ENCODE results near the gene GMPR2.

GMPR2 gene

DNA sequence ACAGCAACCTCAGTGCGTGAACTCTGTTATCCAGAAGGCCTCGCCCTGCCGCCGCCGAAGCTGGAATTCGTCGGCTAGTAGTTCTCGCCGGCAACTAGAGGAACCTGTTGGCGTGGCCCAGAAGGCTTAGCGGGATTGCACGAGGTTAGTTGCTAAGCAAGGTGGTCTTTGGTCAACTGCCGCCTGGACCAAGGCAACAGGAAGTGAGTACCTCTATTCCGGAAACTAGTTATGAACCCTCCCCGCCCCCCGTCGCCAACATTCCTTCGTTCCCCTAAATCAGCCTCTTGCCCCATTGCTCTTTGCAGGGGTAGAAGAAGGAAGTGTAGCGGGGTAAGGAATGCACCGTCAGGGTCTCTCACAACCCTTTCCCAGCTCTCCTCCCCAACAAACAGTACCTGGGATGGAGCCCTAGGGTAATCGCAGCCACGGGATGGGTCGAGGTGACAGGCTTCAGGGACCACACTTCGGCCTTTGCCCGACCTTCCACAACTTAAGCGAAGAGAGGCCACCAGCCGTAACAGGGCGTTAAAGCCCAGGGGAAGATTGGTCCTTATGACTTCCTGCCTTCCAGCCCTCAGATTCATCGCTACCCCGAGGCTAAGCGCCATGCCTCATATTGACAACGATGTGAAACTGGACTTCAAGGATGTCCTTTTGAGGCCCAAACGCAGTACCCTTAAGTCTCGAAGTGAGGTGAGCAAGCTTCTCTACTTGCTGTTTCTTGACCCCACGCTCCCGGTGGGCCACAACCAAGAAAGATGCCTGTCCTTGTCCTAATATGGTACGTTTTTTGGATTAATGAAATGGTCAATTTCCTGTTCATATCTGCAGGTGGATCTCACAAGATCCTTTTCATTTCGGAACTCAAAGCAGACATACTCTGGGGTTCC, at the start of gene GMPR2:
GMPR2 (plus strand) TSS at position 285 of the 893 bp plus-strand sequence; CDS start at position 610, 325 bp downstream.
- DNase-seq: peak in 18 of 58 donors; percentile 34 to 98 (median 86)

DNA sequence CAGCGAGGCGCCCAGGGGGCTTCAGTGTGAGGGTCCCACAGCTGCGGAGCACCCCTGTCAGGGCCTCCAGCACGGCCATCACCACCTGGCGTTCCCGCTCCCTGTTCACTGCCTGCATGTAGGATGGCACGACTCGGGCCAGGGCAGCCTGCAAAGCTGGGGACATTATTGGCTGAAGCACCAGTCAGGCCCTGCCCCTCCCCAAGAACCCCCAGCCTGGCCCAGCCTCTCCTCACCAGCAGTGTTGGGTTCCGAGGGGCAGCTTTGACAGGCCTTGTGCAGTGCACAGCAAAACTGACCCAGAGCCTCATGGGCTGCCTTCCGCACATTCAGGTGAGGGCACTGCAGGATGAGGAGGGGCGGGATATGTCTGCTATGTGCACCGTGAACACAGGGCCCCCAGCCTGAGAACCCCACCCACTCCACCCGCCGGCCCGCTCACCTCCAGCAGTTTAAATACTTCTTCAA, 49.7 kb upstream of the GMPR2 start:
- no peak for DNase-seq

DNA sequence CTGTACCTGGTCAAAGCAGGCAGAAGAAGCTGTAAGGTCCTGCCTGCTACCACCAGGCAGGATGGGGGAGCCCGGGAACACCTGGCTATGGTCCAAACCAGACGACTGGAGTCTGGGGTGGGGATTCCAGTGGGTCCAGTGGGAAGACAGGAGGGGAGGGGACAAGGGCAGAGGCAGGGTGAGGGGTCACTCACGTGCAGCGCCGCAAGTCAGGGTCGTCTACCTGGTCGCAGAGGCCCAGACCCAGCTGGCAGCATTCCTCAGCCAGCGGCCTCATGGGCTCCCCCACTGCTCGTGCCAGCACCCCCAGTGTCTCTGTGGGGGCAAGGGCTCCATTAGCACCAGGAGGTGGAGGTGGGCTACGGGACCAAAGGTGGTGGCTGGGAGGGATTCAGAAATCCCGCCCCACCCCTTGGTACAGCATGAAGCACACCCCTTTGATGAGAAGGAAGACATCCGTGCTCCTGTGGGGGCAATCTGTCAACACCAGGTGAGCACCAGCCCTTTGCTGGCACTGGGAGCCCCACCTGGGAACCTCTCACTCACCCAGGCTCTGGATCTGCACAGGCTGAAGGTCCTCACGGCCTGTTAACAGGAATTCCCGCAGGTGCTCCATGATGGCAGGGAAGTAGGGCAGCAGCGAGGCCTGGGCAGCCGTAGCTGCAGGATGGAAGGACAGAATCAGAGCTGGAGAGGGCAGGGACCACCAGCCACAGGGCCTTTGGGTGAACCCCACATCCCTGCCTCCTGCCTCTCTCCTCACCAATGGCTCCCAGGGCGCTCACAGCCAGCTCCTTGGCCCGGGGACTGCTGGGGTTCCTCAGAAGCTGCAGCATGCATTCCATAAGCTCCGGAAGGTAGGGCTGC, 48.4 kb upstream of the GMPR2 start:
- no peak for DNase-seq

DNA sequence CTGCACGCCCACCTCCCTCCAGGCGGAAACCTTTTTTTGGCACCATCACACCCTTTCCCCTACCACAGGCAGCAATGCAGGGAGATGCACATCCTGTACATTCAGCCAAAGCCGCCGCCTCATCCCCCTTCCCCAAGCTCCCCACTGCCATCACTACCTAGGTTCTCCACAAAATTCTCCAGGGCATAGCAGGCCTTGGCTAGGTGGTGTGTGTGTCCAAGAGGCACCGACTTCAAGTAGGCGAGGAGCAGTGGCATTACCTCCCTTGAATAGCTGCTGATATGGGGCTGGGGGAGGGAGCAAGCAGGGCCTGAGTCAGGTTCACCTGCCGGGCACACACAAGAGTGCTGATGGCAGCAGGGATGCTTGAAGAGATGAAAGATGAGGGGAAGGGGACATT, 47.7 kb upstream of the GMPR2 start:
- DNase-seq: no peak

DNA sequence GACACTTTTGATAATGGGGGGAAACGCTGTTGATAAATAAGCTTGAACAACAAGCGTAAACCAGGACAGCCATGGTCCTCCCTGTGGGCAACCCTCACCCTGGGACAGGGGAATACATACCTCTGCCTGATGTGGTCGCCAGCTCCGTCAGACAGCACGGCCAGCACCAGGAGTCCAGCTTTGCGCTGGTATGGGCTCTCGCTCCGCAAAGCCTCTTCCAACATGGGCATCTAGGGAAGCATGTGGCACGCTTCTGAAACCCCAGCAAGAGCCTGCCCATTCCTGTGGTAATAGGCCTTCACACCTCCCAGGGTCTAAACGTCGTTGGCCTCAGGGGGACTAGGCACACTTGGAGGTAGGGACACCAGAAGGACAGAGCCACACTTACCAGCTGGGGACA, 47.0 kb upstream of the GMPR2 start:
- DNase-seq: no peak

DNA sequence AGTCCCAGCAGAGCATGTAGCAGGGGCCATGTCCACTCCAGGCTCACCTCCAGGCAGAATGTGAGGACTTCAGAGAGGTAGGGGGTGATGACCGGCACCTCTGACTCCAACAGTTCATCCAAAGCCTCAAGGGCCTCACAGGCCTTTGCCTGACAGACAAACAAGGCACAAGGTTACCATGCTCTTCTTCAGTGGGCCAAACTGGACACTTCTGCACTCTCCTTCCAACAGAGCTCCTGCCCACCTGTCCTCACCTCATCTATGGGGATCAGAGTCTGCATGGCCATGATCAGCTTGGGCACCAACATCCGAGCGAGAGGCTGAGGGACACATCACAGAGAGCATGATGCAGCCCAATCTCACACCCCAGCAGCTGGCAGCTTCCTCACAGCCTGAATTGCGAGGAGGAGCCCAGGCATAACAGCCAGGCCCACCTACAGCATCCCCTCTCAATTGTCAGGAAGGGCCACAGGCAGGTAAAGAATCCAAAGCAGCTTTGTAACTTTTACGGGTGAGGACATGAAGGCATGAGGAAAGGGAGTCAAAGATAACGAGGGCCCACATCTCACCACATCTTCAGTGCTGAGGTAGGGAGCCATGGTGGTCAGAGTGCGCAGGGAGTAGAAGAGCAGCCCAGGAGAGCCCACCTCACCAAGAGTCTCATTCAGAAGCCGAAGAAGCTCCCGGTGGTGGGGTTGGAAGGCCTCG, 45.7 kb upstream of the GMPR2 start:
- no peak for DNase-seq

DNA sequence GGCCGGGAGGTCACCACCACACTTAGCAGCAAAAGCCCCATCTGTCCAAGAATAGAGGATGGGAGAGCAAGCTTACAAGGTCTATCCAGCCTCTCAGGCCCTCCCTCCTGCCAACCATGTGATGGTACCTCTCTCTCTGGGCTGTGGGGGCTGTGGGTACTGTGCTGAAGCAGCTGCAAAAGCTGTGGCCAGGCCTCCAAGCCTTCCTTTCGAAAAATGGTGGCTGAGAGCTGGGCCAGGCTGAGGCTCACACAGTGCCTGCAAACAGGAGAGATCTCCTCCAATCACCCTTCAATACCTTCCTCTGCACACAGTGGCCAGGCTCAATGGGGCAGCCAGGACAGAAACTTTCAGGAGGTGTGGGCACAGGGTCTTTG, 45.2 kb upstream of the GMPR2 start:
- no peak for DNase-seq

DNA sequence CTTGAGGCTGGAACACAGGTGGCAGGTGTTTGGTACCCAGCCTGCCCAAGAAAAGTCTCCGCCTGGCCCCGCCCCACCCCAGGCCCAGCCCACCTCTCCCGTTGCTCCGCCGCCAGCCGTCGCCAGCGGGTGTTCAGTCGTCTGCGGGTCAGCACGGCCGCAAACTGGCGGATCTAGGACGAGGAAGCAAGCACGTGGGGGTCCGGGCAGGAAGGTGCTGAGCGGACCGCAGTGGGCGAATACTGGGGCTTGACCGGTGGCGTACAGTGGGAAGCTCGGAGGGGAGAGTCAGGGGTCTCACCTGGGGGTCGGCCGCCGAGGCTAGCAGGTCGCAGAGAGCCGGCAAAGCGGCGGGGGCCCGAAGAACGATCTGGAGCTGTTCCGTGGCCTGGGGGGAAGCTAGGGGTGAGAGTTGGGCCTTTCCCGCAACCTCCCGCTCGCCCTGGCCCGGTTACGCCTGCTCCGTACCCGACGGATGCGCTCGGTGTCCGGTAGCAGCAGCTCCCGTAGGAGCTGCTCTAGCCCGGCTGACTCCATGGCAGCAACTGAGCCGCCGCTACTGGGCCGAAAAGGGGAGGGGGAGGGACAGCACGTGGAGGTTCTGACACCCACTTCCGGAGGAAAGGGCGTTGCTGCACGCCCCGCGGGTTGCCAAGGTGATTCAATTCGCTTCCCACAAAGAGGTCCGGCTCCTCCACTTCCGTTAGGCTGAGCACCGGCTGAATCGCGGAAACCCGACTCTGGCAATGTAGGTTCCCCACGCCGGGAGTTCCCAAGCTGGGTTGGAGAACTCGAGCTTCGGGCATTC, 44.3 kb upstream of the GMPR2 start, which contains the start of gene IPO4:
IPO4 (minus strand) TSS at position 566 of the 808 bp plus-strand sequence; CDS start at position 537, 29 bp downstream.
- DNase-seq: peak; percentile 66 to 97 (median 93)

DNA sequence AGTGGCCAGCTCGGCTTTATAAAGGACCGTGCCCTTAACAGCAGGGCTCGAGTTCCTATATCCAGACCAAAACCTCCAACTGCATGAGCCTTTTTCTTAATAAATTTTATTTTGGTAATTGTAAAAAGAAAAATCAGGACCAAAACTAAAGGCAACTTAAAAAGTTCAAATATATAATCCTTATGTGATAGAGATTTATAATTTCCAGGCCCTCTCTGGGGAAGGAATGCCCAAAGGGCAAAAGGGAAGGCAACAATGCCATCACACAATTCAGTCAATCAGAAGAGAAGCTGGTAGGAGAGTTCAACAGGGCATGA, 43.7 kb upstream of the GMPR2 start:
- DNase-seq: no peak

DNA sequence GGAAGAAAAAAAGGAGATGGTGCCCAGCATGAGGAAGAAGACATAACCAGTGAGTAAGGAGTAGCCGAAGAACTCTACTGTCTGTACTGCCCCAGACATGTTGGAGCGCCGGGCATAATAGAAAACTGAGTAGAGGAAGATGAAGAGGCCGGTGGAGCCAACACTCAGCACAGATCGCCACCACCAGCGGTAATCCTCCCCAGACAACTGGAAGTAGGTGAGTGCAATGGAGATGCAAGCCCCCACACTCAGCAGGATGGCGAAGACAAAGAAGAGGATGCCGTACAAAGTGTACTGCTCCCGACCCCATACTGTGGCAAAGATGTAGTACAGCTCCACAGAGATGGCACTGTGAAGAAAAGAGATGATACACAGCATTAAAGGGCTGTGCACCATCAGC, 43.3 kb upstream of the GMPR2 start:
- DNase-seq: no peak

DNA sequence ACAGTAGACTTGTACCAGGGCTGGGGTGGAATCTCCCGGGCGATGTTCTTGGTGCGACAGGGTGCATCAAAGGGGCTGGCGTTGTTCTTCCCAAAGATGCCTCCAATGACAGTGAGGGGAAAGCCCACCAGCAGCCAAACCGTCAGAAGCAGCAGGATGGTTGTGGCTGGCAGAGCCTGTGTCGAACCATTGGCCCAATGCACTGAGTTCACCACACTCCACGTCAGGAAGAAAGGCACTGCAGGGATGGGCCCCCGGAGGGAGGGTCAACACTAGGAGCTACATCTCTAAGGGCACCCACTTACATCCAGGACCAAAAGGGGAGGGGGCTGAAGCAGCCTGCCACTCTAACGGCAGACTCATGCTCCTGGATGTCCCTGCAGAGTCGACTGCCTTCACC, 42.3 kb upstream of the GMPR2 start:
- no peak for DNase-seq

DNA sequence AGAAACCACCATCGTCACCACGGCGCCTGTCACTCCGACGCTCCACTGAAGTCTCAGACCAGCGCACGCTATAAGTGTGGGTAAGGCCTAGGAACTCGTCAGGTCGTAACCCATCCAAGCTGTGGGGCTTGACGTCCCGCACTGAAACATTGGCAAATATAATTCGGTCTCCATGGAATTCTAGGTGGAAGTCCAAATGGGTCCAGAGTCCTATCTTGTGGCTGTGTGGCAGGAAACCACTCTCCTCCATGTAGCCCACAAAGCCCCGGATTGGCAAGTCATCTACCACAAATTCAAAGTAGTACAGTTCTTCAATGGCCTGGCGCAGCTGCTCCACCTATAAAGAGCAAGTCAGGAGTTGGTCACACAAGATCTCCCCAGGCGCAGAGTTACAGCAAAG, 39.8 kb upstream of the GMPR2 start:
- no peak for DNase-seq

DNA sequence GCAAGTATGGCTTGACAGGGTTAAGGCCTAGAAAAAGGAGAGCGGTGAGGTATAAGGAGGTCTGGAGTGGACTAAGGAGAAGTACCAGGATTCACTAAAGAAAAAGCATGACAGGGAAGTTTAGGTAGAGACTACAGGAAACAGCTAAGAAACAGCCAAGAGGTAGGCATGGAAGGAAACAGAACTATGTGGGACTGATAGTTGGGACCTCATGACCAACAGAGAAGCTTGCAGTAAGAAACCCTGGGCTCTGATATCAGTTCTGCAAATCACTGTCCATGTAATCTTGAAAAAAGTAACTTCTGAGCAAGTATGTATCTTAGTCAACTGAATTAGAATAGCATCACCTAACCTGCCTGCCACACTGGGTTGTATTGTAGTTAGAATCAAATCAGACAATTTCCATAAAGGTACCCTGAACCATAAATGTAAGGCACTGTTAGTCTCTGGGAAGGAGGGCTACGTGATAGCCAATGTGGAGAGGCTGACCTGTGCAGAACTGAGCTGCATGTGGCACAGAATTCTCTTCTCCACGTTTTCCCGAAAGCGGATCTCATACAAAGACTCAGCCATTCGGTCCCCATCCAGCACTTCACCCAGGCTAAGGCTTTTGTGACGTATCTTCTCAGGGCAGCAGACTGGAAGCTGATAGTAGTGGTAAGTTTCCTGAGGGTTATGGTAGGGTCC, 38.4 kb upstream of the GMPR2 start:
- no peak for DNase-seq

DNA sequence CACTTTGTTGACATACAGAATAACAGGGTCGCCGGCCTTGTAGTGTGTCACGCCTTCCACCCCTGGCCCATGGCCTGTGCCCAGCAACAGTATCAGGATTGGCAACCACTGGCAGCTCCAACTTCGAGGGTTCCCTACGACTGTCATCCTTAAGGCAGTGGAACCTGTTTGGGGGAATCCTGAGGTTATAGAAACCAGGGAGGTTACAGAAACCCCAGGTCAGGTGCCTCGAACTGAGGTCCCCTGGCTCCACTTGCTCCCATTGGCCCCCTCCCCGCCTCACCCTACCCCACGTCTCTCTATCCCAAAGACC, 37.9 kb upstream of the GMPR2 start:
- no peak for DNase-seq

DNA sequence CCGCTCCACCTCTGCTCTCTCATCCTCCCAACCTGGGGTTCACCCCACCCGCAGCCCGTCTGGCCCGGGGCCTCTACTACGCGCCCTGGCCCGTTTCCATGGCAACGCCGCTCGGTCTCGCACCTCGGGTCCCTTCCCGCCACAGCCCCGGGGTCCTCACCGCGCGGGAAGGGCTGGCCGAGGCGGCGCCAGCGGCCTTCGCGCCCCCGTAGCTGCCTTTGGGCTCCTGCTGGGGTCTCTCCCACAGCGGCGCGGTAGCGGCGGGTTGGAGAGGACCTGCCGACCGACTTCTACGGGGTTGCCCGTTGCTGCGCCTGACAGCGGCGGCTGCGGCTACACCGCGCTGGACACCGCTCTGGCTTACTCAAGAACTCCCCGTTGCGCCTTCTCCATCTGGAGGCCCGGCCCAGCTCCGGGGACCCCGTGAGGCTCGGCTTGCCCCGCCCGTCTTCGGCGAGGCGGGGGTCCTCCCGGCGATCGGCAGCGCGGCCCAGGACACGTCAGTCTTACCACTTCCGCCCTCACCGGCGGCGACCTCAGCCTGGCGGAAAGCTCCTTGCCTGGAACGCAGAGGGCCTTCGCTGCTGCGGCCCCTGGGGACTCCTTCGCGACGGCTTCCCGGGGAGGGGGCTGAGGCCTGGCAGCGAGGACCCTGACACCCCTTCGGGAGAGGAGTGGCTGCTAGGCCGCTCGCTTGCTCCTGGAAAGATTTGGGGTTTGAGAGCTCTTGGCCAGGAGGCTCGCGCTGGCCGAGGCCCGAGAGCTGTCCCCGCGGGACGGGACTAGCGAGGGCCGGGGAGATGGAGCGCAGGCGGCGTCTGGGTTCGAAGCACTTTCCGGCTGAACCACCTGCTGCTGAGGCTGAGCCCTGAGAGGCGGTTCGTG, 37.3 kb upstream of the GMPR2 start, which contains the start of gene TM9SF1:
TM9SF1 (minus strand) TSS at position 256 of the 885 bp plus-strand sequence. CDS start 422 bp downstream, outside the sequence.
- DNase-seq: peak; percentile 48 to 89 (median 76)

DNA sequence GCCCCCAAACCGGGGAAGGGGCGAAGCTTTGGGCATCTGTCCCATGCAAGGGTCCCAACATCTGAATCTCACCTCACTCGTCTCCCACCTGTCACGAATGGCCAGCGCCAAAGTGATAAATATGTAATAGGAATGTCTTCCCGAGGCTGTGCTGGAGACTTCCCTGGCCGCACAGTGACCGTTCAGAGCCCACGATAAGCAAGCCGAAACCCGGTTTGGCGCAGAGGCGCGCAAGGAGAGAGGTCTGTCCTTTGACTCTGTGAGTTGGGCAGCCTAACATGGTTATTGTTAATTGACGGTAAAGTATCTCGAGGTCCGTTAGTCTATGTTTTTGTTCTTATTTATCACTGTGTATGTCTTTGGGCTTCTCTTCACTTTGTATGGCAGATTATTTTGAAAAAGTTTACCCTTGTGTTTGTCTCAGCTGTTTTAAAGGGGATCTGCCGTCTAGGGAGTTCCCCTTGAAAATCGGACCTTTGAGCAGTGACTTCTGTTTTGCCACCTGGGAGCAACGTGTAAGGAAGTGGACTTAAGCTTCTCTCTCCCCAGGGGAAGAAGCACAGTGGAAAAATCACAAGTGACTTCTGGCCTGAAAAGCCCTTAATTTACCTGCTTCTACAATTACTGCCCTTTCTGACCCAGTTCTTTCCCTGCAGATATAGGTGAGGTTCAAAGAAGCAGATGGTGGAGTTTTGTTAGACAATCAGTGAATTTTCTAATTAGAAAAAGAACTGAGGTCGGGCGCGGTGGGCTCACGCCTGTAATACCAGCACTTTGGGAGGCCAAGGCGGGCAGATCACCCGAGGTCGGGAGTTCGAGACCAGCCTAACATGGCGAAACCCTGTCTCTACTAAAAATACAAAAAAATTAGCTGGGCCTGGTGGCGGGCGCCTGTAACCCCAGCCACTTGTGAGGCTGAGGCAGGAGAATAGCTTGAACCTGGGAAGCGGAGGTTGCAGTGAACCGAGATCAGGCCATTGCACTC, 36.4 kb upstream of the GMPR2 start:
- peak in 1 of 58 donors; percentile 27 for DNase-seq

DNA sequence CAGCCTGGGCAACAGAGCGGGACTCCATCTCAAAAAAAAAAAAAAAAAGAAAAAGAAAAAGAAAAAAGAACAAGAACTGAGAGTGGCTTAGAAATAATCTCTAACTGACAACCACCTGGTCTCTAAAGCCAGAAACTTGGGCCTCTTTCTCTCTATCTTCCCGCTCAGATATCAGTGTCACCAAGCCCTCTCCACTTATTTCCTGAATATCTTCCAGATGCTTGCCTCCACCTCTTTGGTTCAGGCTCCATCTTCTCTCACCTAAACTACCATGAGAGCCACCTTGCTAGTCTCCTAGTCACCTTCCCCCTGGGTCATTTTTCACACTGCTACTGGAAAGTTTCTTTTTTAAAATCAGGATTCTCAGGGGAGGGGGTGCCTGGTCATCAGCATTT, 35.7 kb upstream of the GMPR2 start:
- no peak for DNase-seq
